Effector CD8-positive, alpha-beta T cell (primary cell): Measurements from ENCODE around the gene PRKCQ.

ENCODE experiments used
- DNase-seq: peaks from one replicate; lab custom pipeline; 2025; lab: John Stamatoyannopoulos, UW

Gene PRKCQ

GRCh38 chr10:6522230-6522629 lies 57.8 kb downstream of the PRKCQ start:
- no peak for DNase-seq

GRCh38 chr10:6520138-6520537 lies 59.9 kb downstream of the PRKCQ start:
- no peak for DNase-seq

GRCh38 chr10:6518791-6519429 lies 61.2 kb downstream of the PRKCQ start:
- DNase-seq: no peak

GRCh38 chr10:6516929-6517284 lies 63.2 kb downstream of the PRKCQ start:
- no peak for DNase-seq

GRCh38 chr10:6516281-6516928 lies 63.7 kb downstream of the PRKCQ start:
- DNase-seq: no peak

- no peak for DNase-seq
These were observed 65.0 kb downstream of the PRKCQ start for GRCh38 chr10:6514844-6515780.

GRCh38 chr10:6514180-6514579 lies 65.9 kb downstream of the PRKCQ start:
- DNase-seq: no peak

- no peak for DNase-seq
These were observed 66.6 kb downstream of the PRKCQ start for GRCh38 chr10:6513476-6513875.

GRCh38 chr10:6512182-6512581 lies 67.9 kb downstream of the PRKCQ start:
- DNase-seq: no peak

- DNase-seq: no peak
These were observed 68.7 kb downstream of the PRKCQ start for GRCh38 chr10:6511347-6511746.

- no peak for DNase-seq
These were observed 72.8 kb downstream of the PRKCQ start for GRCh38 chr10:6507311-6507710.

GRCh38 chr10:6505300-6505699 lies 74.8 kb downstream of the PRKCQ start:
- DNase-seq: no peak

GRCh38 chr10:6504296-6504695 lies 75.8 kb downstream of the PRKCQ start:
- no peak for DNase-seq

GRCh38 chr10:6503171-6503570 lies 76.9 kb downstream of the PRKCQ start:
- DNase-seq: no peak

- DNase-seq: no peak
These were observed 78.1 kb downstream of the PRKCQ start for GRCh38 chr10:6501931-6502330.

GRCh38 chr10:6499974-6500373 lies 80.1 kb downstream of the PRKCQ start:
- no peak for DNase-seq

GRCh38 chr10:6498771-6499170 lies 81.3 kb downstream of the PRKCQ start:
- no peak for DNase-seq

GRCh38 chr10:6497620-6498019 lies 82.5 kb downstream of the PRKCQ start:
- no peak for DNase-seq

GRCh38 chr10:6494936-6495592 lies 85.0 kb downstream of the PRKCQ start:
- peak; percentile 25 for DNase-seq

- DNase-seq: no peak
These were observed 85.6 kb downstream of the PRKCQ start for GRCh38 chr10:6494442-6494819.

- DNase-seq: no peak
These were observed 86.3 kb downstream of the PRKCQ start for GRCh38 chr10:6493521-6494441.
